GM19035 (cell line): Measurements from ENCODE around the gene ANLN.
"Not testable (repeated sequence)": the region's sequence is repeated elsewhere in the genome, so short reads cannot be mapped to it uniquely, and the experiment has no call there.

Experiments
- ATAC-seq: cut with Tn5 transposase; IDR thresholded peaks from one replicate; pipeline ENCODE4 v1.9.1; 2021; ENCODE audit not compliant: unreplicated experiment

Gene ANLN

GRCh38 chr7:36460811-36461429 lies 71.3 kb downstream of the ANLN start:
- no peak for ATAC-seq

DNA sequence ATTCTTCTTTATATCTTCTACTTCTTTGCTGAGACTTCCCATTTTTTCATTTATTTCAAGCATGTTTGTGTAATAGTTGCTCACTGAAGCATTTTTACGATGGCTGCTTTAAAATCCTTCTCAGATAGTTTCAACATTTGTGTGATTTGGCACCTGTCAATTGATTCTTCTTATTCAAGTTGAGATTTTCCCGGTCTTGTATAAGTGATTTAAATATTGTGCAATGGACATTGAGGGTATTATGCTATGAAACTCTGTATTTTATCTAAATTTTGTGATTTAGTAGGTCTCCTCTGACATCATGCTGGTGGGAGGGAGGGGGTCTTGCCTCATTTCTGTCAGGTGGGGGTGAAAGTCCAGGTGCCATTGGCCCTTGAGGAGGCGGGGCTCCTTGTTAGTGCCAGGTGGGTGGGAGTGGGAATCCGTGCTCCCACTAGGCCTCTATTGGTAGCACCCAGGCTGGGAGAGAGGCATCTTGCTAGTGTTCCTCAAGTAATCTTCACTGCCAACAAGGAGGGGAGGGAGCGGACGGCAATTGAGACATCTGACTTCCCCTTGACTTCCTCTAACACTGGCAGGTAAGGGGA lies 73.0 kb downstream of the ANLN start:
- no peak for ATAC-seq

DNA sequence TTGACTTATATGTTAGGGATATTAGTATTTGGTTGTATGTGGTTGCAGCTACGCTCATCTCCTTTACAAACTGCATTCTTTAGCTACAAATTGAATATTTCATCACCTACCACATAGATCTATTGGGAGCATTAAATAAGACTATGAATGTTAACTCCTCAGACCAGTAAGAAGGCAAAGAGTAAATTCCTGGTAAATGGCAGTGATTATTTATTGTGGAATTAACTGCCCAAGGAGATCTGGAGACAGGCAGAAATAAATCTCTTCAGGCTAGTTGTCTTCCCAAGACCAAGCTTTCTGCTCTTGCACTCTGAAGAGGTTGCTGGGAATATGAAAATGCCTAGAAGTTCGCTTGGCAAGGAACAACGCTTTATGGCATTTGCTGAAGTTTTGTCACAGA lies 74.6 kb downstream of the ANLN start:
- no peak for ATAC-seq

- not testable (repeated sequence) for ATAC-seq
Observed at GRCh38 chr7:36466001-36466400, 76.3 kb downstream of the ANLN start.

DNA sequence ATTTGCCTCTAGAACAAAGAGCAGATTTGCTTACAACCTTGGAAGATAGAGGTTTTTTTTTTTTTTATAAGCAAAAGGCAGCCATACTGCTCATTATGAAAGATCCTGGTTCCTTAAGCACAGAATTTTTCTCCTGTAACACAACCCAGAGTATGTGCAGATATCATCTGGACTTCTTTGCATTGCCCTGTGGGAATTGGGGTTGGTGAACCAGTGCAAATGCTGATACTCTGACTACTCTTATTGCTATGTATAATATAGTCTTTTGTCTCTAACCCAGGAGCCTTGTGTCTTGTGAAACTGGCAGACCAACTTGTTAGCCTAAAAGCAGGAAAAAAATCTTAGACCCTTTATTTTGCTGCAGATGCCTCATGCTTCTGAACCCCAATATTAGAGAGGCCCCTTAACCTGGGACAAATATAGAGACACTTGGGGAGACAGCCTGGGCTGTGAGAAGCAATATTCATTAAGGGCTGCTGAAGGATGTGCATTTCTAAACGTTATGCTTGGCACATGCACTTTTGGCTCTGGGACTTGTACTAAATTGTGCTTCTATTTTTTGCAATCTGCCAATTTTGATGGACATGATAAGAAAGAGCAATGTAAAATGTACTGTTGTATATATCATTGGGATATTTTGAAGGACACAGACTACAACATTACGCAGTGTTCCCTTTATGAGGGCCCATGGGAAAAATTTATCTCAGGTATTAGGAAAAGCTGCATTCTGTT lies 78.9 kb downstream of the ANLN start:
- ATAC-seq, result no peak

DNA sequence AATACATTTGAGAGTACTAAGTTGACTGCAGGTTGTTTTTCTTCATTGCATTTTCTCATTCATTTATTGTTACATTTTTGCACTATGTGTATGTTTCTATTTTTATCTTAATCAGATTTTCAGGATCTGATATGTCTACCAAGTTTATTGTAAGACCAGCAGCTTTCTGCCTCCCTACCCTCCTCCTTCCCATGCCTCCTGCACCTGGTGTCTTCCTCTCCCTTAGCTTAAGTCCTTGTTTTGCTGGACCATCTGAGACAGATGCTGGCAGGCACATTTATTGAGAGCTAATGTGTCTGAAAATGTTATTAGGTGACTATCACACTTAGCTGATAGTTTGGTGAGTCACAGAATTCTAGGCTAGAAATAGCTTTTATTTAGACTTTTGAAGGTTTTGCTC lies 79.6 kb downstream of the ANLN start:
- no peak for ATAC-seq

GRCh38 chr7:36472141-36472729 lies 82.6 kb downstream of the ANLN start:
- no peak for ATAC-seq

- no peak for ATAC-seq
Observed at GRCh38 chr7:36473454-36474282, 84.0 kb downstream of the ANLN start.

- ATAC-seq, result no peak
Observed at GRCh38 chr7:36474283-36475010, 84.8 kb downstream of the ANLN start.

- no peak for ATAC-seq
Observed at GRCh38 chr7:36475011-36475342, 85.3 kb downstream of the ANLN start.

GRCh38 chr7:36475381-36475780 lies 85.7 kb downstream of the ANLN start:
- no peak for ATAC-seq

DNA sequence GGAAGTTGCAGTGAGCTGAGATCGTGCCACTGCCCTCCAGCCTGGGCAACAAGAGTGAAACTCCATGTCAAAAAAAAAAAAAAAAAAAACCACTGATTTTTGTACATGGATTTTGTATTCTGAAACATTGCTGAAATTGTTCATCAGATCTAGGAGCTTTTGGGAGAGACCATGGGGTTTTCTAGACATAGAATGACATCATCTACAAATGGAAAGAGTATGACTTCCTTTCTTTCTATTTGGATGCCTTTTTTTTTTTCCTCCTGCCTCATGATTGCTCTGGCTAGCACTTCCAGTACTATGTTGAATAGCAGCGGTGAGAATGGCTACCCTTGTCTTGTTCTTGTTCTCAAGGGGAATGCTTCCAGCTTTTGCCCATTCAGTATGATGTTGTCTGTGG lies 89.1 kb downstream of the ANLN start:
- no peak for ATAC-seq

DNA sequence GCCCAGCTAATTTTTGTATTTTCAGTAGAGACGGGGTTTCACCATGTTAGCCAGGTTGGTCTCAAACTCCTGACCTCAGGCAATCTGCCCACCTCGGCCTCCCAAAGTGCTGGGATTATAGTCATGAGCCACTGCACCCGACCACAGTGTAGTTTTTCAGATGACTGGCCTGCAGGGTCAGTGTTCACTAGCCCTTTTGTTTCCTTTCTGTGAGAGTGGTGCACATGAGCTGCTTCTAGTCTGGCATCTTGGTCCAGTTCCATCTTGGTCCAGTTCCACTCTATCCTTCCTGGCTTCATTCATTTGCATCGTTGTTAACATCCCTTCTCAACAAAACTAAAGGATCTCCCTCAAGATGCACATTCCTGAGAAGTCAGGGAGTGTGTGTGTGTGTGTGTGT lies 94.2 kb downstream of the ANLN start:
- not testable (repeated sequence) for ATAC-seq

- no peak for ATAC-seq
Observed at GRCh38 chr7:36484265-36484664, 94.6 kb downstream of the ANLN start.

DNA sequence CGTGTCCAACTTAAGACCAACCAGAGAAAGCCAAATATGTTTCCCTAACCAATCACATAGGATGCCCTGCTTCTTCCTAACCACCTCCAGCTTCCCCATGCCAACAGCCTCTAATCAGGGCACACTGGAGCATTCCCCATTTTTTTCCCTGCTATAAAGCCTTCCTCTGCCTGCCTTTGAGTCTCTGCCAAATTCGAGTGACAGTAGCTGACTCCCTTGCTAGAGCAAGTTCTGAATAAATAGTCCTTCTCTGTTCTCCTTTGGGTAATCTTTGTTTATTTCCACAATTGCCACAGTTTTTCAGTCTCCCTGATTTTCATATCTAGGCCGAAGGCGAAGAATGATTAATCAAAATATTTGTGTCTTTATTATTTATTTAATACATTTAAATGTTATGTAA lies 96.7 kb downstream of the ANLN start:
- ATAC-seq, result no peak

DNA sequence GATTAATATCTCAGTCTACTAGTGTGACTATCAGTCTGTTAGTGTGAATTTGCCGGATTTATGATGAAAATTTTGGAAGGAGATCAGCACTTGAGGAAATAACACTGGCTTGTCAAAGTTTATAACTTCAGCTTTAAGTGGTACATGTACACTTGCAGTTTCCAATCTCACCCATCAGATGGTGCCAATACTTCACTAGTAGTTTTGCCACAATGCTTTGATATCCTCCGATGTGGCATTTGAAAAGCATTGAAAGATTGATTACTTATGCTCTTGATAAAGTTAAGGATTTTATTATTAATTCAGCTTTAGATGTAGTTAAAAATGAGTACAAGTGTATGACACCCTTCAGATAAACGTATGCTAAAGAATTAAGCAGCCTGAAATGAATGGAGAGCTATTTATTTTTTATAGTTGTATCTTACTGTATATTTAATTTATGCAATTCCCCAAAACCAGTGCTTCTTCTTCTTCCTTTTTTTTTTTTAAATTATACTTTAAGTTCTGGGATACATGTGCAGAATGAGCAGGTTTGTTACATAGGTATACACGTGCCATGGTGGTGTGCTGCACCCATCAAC lies 98.2 kb downstream of the ANLN start:
- no peak for ATAC-seq

GRCh38 chr7:36488672-36489071 lies 99.0 kb downstream of the ANLN start:
- not testable (repeated sequence) for ATAC-seq

GRCh38 chr7:36490419-36490830 lies 100.8 kb downstream of the ANLN start:
- no peak for ATAC-seq

DNA sequence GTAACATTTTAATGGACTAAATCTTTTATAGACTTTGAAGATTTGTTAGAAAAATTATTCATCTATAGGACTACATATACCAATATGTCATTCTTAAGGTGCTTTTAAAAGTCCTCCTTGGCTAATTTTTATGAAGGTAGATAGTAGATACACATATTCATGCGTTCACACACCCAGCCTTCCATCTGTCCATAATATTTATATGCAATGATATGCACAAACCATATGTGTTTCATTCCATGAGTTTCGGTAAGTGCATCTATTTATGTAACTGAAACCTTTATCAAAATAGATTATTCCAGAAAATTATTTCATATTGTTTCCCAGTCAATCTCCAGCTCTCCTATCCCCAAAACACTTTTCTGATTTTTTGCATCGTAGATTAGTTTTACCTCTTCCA lies 101.7 kb downstream of the ANLN start:
- no peak for ATAC-seq

DNA sequence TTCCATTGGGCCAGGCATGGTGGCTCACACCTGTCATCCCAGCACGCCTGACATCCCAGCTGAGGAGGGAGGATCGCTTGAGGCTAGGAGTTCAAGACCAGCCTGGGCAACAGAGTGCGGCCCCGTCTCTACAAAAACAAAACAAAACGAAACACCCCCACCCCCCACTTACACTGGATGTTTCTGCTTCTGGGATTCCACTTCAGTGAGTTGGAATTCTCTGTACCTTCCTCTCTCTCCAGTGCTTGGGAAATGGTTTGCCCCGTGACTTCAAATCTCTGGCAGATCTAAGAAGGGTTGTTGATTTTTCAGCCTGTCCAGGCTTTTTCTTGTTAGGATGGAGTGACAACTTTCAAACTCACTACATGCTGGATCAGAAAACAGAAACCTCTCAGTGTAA lies 106.9 kb downstream of the ANLN start:
- ATAC-seq, result no peak
